ENCODE data around the gene CEBPZOS.

GRCh38 chr2:37148325-37148724 lies 48.0 kb upstream of the CEBPZOS start:
- no peak for TF ChIP-seq CTCF (IDR thresholded peaks at IDR 0.05)
- no peak for TF ChIP-seq POLR2A (IDR thresholded peaks at IDR 0.05)

All from testis (tissue), 2 donors.